Thyroid gland (tissue), 4 donors: ENCODE measurements around the gene KCNB1. TPM values are rescaled to one million over a fixed set of nuclear protein-coding genes. Genes with fewer than 3 reads are reported as not detected.

ENCODE experiments used
- DNase-seq, 2 donors: peaks; one replicate each; pipeline ENCODE4 v3.0.0-alpha.2; 2019
- H3K27ac ChIP-seq, 3 donors: fragments of 200-600 bp; sonication (generic); 1 replicate in 2 of 3; 2 replicates in 1 of 3; pipeline ENCODE4 v1.5.1; 2016 to 2019; ENCODE audit warnings: mild to moderate bottlenecking in 1 of 3, moderate library complexity in 1 of 3
- H3K27me3 ChIP-seq: fragments of 200-600 bp; sonication (generic); one replicate; pipeline ENCODE4 v1.5.1; 2019
- H3K36me3 ChIP-seq, 2 donors: fragments of 200-600 bp; sonication (generic); one replicate each; pipeline ENCODE4 v1.5.1; 2016 to 2019
- H3K4me1 ChIP-seq, 2 donors: fragments of 200-600 bp; sonication (generic); one replicate each; pipeline ENCODE4 v1.5.1; 2017 to 2019
- H3K4me3 ChIP-seq, 3 donors: fragments of 200-600 bp; sonication (generic); replicated peaks in 1 of 3; 1 replicate in 2 of 3; 2 replicates in 1 of 3; pipeline ENCODE4 v1.5.1; 2016; ENCODE audit warnings: mild to moderate bottlenecking in 1 of 3
- H3K9me3 ChIP-seq: fragments of 200-600 bp; sonication (generic); one replicate; pipeline ENCODE4 v1.5.1; 2017
- CTCF ChIP-seq, 6 experiments: fragments of 200-600 bp in 3 of 6; fragments of 450-650 bp in 3 of 6; sonication (generic) in 3 of 6; IDR thresholded peaks; one replicate each; pipeline ENCODE4 v1.5.1; 2016 to 2019; ENCODE audit warnings: antibody characterized with exemption in 6 of 6, mild to moderate bottlenecking in 2 of 6, inconsistent platforms in 1 of 6, moderate library complexity in 1 of 6
- POLR2A ChIP-seq, 2 donors: fragments of 450-650 bp; IDR thresholded peaks; one replicate each; pipeline ENCODE4 v1.6.1; 2017; ENCODE audit warnings: antibody characterized with exemption in 2 of 2, mild to moderate bottlenecking in 2 of 2, moderate library complexity in 1 of 2
- WGBS, 2 donors: methylation state at CpG; one replicate each; pipeline ENCODE4 v1.1.5; 2017; 5-methylcytosine and 5-hydroxymethylcytosine counted together
- intact Hi-C: fragments of 100-400 bp; cut with DNase I; formaldehyde crosslinking; loops from one replicate; pipeline ENCODE4 v1.15.1; 2023
- total RNA-seq, 4 donors: library from RNA; depleted of rRNA; stranded (reverse); fragments of >200 nt; gene quantifications; one replicate each; pipeline ENCODE4 v1.2.3, GENCODE V29; 2016

KCNB1 gene
- total RNA-seq, 4 donors from 2014 or later = 0.34 to 0.54 (median 0.47) TPM

- peaks cover 0 to 2% of the 10 kb centered on the region in 2 donors for H3K4me1 ChIP-seq
- intact Hi-C loops = no loop called here
- 92 to 93% methylated on average over 8 of the region's 8 CpGs for WGBS, 2 donors
Measured at GRCh38 chr20:49466114-49466912, 16.2 kb downstream of the KCNB1 start.

GRCh38 chr20:49464556-49464955 is 17.9 kb downstream of the KCNB1 start:
- 88 to 90% methylated on average over 7 of the region's 7 CpGs for WGBS, 2 donors
- TF ChIP-seq POLR2A (IDR thresholded peaks at IDR 0.05) (no peak), CTCF (IDR thresholded peaks at IDR 0.05) (no peak)
- no peaks in the 10 kb centered on the region for H3K27me3 ChIP-seq
- no peak overlapping the region for H3K4me3 ChIP-seq
- H3K4me1 ChIP-seq = peaks cover 0 to 13% of the 10 kb centered on the region in 2 donors
- H3K27ac ChIP-seq = no peak overlapping the region
- H3K36me3 ChIP-seq = no peaks in the 10 kb centered on the region
- intact Hi-C loops = no loop called here
- no peaks in the 10 kb centered on the region for H3K9me3 ChIP-seq
- no peak for DNase-seq

More at GRCh38 chr20:49466114-49466912, 16.2 kb downstream of the KCNB1 start:
- no peak for TF ChIP-seq POLR2A (IDR thresholded peaks at IDR 0.05)
- TF ChIP-seq CTCF (IDR thresholded peaks at IDR 0.05) = no peak
- no peaks in the 10 kb centered on the region for H3K27me3 ChIP-seq
- H3K9me3 ChIP-seq = no peaks in the 10 kb centered on the region
- no peak overlapping the region for H3K4me3 ChIP-seq
- no peaks in the 10 kb centered on the region for H3K36me3 ChIP-seq
- no peak overlapping the region for H3K27ac ChIP-seq
- DNase-seq = no peak

- H3K27me3 ChIP-seq = no peaks in the 10 kb centered on the region
- intact Hi-C loops = no loop called here
- H3K36me3 ChIP-seq = no peaks in the 10 kb centered on the region
- 81 to 84% methylated on average over 6 of the region's 6 CpGs for WGBS, 2 donors
- DNase-seq = no peak
- TF ChIP-seq CTCF (IDR thresholded peaks at IDR 0.05) (no peak), POLR2A (IDR thresholded peaks at IDR 0.05) (no peak)
- H3K27ac ChIP-seq = no peak overlapping the region
- H3K4me3 ChIP-seq = no peak overlapping the region
- H3K9me3 ChIP-seq = no peaks in the 10 kb centered on the region
- peaks cover 0 to 13% of the 10 kb centered on the region in 2 donors for H3K4me1 ChIP-seq
Measured at GRCh38 chr20:49462626-49463025, 19.8 kb downstream of the KCNB1 start.

- no peaks in the 10 kb centered on the region for H3K9me3 ChIP-seq
- DNase-seq = no peak
- no peaks in the 10 kb centered on the region for H3K36me3 ChIP-seq
- WGBS, 2 donors = 95 to 96% methylated on average over 9 of the region's 9 CpGs
- H3K27ac ChIP-seq = no peak overlapping the region
- intact Hi-C loops = no loop called here
- H3K4me1 ChIP-seq = peaks cover 0 to 13% of the 10 kb centered on the region in 2 donors
- H3K4me3 ChIP-seq = no peak overlapping the region
- no peaks in the 10 kb centered on the region for H3K27me3 ChIP-seq
- no peak for TF ChIP-seq POLR2A (IDR thresholded peaks at IDR 0.05)
- TF ChIP-seq CTCF (IDR thresholded peaks at IDR 0.05) = no peak
Measured at GRCh38 chr20:49461894-49462620, 20.4 kb downstream of the KCNB1 start.

- no peak overlapping the region for H3K27ac ChIP-seq
- no peaks in the 10 kb centered on the region for H3K27me3 ChIP-seq
- no peak overlapping the region for H3K4me3 ChIP-seq
- intact Hi-C loops = no loop called here
- H3K9me3 ChIP-seq = no peaks in the 10 kb centered on the region
- peak; percentile 59 to 68 for DNase-seq
- TF ChIP-seq POLR2A (IDR thresholded peaks at IDR 0.05) (no peak), CTCF (IDR thresholded peaks at IDR 0.05) (no peak)
- no peaks in the 10 kb centered on the region for H3K36me3 ChIP-seq
- peaks cover 0 to 13% of the 10 kb centered on the region in 2 donors for H3K4me1 ChIP-seq
- 43 to 48% methylated on average over 5 of the region's 5 CpGs for WGBS, 2 donors
Measured at GRCh38 chr20:49460916-49461315, 21.6 kb downstream of the KCNB1 start.
